Osteocyte (in vitro differentiated cells): ENCODE measurements around the gene AKAP6. TPM values are rescaled to one million over a fixed set of nuclear protein-coding genes. Genes with fewer than 3 reads are reported as not detected.

Experiments used
- DNase-seq: peaks from one replicate; pipeline ENCODE4 v3.0.0; 2021; ENCODE audit warnings: mixed read lengths; ENCODE audit not compliant: unreplicated experiment; ENCODE audit errors: extremely low spot score
- H3K27ac Mint-ChIP-seq: one replicate; pipeline ENCODE4 v1.8.0; 2021; ENCODE audit warnings: mild to moderate bottlenecking, mixed read lengths; ENCODE audit not compliant: unreplicated experiment
- H3K27me3 Mint-ChIP-seq: one replicate; pipeline ENCODE4 v1.8.0; 2021; ENCODE audit warnings: mixed read lengths; ENCODE audit not compliant: unreplicated experiment
- H3K36me3 Mint-ChIP-seq: one replicate; pipeline ENCODE4 v1.8.0; 2021; ENCODE audit warnings: mixed read lengths; ENCODE audit not compliant: unreplicated experiment
- H3K4me1 Mint-ChIP-seq: one replicate; pipeline ENCODE4 v1.8.0; 2021; ENCODE audit warnings: mixed read lengths; ENCODE audit not compliant: unreplicated experiment
- H3K4me3 Mint-ChIP-seq: one replicate; pipeline ENCODE4 v1.8.0; 2021; ENCODE audit warnings: mild to moderate bottlenecking, moderate library complexity, mixed read lengths; ENCODE audit not compliant: unreplicated experiment
- H3K9me3 Mint-ChIP-seq: one replicate; pipeline ENCODE4 v1.8.0; 2021; ENCODE audit warnings: mixed read lengths; ENCODE audit not compliant: unreplicated experiment
- CTCF ChIP-seq: fragments of 200-600 bp; sonication (generic); IDR thresholded peaks from 2 replicates; pipeline ENCODE4 v1.5.0; 2021; ENCODE audit warnings: antibody characterized with exemption, mild to moderate bottlenecking, moderate library complexity
- total RNA-seq: library from RNA; stranded (reverse); gene quantifications from 2 replicates; pipeline ENCODE4 v1.2.1, GENCODE V29; 2021

AKAP6 gene
- total RNA-seq, 1 donor from 2014 or later, result 4.1 TPM

GRCh38 chr14:32707742-32708500 is 378.8 kb downstream of the AKAP6 start:
- no peaks in the 10 kb centered on the region for H3K27me3 Mint-ChIP-seq
- H3K4me1 Mint-ChIP-seq, result peaks cover 26% of the 10 kb centered on the region
- no peak for DNase-seq
- TF ChIP-seq CTCF, result no peak
- H3K27ac Mint-ChIP-seq, result no peak overlapping the region
- H3K4me3 Mint-ChIP-seq, result no peak overlapping the region
- no peaks in the 10 kb centered on the region for H3K36me3 Mint-ChIP-seq
- H3K9me3 Mint-ChIP-seq, result no peaks in the 10 kb centered on the region

- TF ChIP-seq CTCF, result no peak
- no peak for DNase-seq
- Mint-ChIP-seq H3K4me1 (peaks cover 22% of the 10 kb centered on the region), H3K27me3 (no peaks in the 10 kb centered on the region), H3K36me3 (no peaks in the 10 kb centered on the region), H3K9me3 (no peaks in the 10 kb centered on the region), H3K4me3 (no peak overlapping the region), H3K27ac (peak overlapping the region; percentile 50)
Observed at GRCh38 chr14:32709027-32709426, 379.9 kb downstream of the AKAP6 start.

DNA sequence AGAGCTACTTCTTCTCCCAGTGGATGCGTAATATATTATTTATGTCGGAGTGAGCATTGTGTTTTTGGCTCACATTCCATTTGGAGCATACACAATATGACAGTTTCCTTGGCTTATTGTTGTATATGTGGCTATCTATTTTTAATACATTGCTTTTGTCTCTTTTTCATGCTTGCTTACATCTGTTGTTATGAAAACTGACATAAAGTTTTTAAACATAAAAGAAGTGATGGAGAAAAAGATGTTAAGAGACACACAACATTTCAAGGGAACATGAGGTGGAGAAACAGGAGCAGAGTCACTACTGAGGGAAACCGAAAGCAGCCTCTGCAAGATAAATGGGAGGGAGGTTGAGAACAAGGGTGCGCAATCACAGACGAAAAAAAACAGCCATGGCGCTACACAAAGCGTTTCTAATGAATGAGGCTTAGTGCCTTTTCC is 381.2 kb downstream of the AKAP6 start:
- Mint-ChIP-seq H3K4me1 (peaks cover 22% of the 10 kb centered on the region), H3K9me3 (no peaks in the 10 kb centered on the region), H3K36me3 (no peaks in the 10 kb centered on the region), H3K27me3 (no peaks in the 10 kb centered on the region), H3K27ac (no peak overlapping the region), H3K4me3 (no peak overlapping the region)
- no peak for TF ChIP-seq CTCF
- no peak for DNase-seq

DNA sequence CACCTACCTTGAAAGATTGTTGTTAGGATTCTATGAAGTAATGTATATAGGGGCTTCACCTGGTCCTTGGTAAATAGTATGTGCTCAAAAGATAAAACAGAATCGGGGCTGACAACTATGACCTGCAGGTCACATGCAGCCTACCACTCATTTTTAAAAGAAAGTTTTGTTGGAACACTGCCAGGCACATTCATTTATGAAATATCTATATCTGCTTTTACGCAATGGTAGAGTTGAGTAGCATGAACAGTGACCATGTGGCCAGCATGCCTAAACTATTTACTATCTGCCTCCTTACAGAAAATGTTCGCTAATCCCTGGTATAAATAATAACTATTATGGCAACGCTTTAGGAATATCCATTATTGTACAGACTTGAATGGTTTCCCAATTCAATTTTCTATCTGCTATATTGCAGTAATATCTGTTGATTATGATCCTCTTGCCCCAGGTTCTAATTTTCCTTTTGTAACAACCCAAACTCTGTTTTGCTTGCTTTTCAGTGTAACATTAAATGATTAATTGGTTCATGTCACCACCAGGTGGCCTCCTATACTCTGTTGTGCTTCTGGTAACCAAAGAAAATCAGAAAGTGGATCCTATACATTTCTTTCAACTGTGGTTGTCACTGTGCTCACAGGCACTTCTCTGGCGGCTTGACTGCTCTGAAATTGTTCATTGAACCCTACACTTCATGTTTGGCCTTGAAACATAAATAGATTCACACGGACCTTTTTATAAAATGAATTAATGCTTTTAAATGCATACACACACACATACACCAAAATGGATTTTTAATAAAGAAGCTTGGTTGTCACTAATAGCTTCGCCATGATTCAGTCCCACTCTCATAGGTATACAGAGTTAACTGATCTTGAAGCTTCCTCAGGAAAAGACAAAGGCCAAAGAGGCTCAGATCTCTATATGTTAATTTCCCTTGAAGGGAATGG is 381.9 kb downstream of the AKAP6 start:
- H3K4me3 Mint-ChIP-seq, result no peak overlapping the region
- H3K4me1 Mint-ChIP-seq, result peaks cover 22% of the 10 kb centered on the region
- H3K36me3 Mint-ChIP-seq, result no peaks in the 10 kb centered on the region
- peak; percentile 77 for TF ChIP-seq CTCF
- no peak for DNase-seq
- no peaks in the 10 kb centered on the region for H3K27me3 Mint-ChIP-seq
- H3K9me3 Mint-ChIP-seq, result no peaks in the 10 kb centered on the region
- H3K27ac Mint-ChIP-seq, result no peak overlapping the region

- Mint-ChIP-seq H3K36me3 (no peaks in the 10 kb centered on the region), H3K27me3 (peaks cover 2% of the 10 kb centered on the region), H3K4me3 (no peak overlapping the region), H3K9me3 (no peaks in the 10 kb centered on the region), H3K27ac (no peak overlapping the region), H3K4me1 (peaks cover 15% of the 10 kb centered on the region)
- no peak for DNase-seq
- TF ChIP-seq CTCF, result no peak
Observed at GRCh38 chr14:32713856-32714255, 384.8 kb downstream of the AKAP6 start.
